GM18511 (cell line): Measurements from ENCODE around the gene CELF4.

Experiments used
- ATAC-seq: cut with Tn5 transposase; IDR thresholded peaks from one replicate; pipeline ENCODE4 v1.9.1; 2021; ENCODE audit warnings: mild to moderate bottlenecking, moderate library complexity; ENCODE audit not compliant: unreplicated experiment

The CELF4 gene

GRCh38 chr18:37574113-37574512 lies 8.5 kb upstream of the CELF4 start:
- ATAC-seq, result no peak

- ATAC-seq, result no peak
Observed at GRCh38 chr18:37572736-37573135, 7.1 kb upstream of the CELF4 start.

GRCh38 chr18:37571266-37571665 lies 5.7 kb upstream of the CELF4 start:
- no peak for ATAC-seq

- no peak for ATAC-seq
Observed at GRCh38 chr18:37570336-37570930, 4.8 kb upstream of the CELF4 start.

GRCh38 chr18:37568671-37569070 lies 3.1 kb upstream of the CELF4 start:
- ATAC-seq, result no peak

- ATAC-seq, result no peak
Observed at GRCh38 chr18:37567994-37568359, 2.4 kb upstream of the CELF4 start.

GRCh38 chr18:37567061-37567993 lies 1.7 kb upstream of the CELF4 start:
- ATAC-seq, result no peak

- ATAC-seq, result no peak
Observed at GRCh38 chr18:37566479-37567060, 972 bp upstream of the CELF4 start.

GRCh38 chr18:37565977-37566478 lies 430 bp upstream of the CELF4 start:
- ATAC-seq, result no peak

GRCh38 chr18:37564711-37565100 lies 892 bp downstream of the CELF4 start:
- ATAC-seq, result no peak

- ATAC-seq, result no peak
Observed at GRCh38 chr18:37563931-37564392, 1.6 kb downstream of the CELF4 start.

GRCh38 chr18:37561986-37562385 lies 3.6 kb downstream of the CELF4 start:
- no peak for ATAC-seq

GRCh38 chr18:37560003-37560402 lies 5.6 kb downstream of the CELF4 start:
- no peak for ATAC-seq

- ATAC-seq, result no peak
Observed at GRCh38 chr18:37559194-37559593, 6.4 kb downstream of the CELF4 start.

GRCh38 chr18:37554399-37554787 lies 11.2 kb downstream of the CELF4 start:
- ATAC-seq, result no peak

GRCh38 chr18:37553633-37554398 lies 11.8 kb downstream of the CELF4 start:
- ATAC-seq, result no peak

GRCh38 chr18:37552286-37552685 lies 13.3 kb downstream of the CELF4 start:
- ATAC-seq, result no peak

GRCh38 chr18:37551846-37552245 lies 13.8 kb downstream of the CELF4 start:
- no peak for ATAC-seq

GRCh38 chr18:37551249-37551648 lies 14.3 kb downstream of the CELF4 start:
- no peak for ATAC-seq

- no peak for ATAC-seq
Observed at GRCh38 chr18:37550118-37550875, 15.3 kb downstream of the CELF4 start.
